ENCODE measurements around the gene PEPD.
A peak's percentile ranks its signal among the peaks of the same experiment; 100 is the strongest.
"Not testable (repeated sequence)": the region's sequence is repeated elsewhere in the genome, so short reads cannot be mapped to it uniquely, and the experiment has no call there.

The PEPD gene

GRCh38 chr19:33521480-33522370 is at the start of gene PEPD:
TSS of gene PEPD (minus strand) at chr19:33521791. CDS start at chr19:33521760, 31 bp downstream.
- Histone ChIP-seq H3K27me3 (ENCODE audit: insufficient read depth, low read length) (peaks cover 4% of the 10 kb centered on the region), H3K36me3 (ENCODE audit: insufficient read depth, low read length) (no peaks in the 10 kb centered on the region), H3K4me3 (ENCODE audit: low read length) (peak within 1 kb of the TSS; percentile 96), H3K4me1 (ENCODE audit: insufficient read depth, low read length) (peaks cover 13% of the 10 kb centered on the region), H3K9me3 (ENCODE audit: low read length) (no peaks in the 10 kb centered on the region), H2AFZ (ENCODE audit: low read depth, low read length) (peak within 1 kb of the TSS; percentile 46)

GRCh38 chr19:33569821-33570220 is 48.2 kb upstream of the PEPD start:
- H3K27me3 ChIP-seq (ENCODE audit: insufficient read depth, low read length), result peaks cover 2% of the 10 kb centered on the region
- no peaks in the 10 kb centered on the region for H3K9me3 ChIP-seq (ENCODE audit: low read length)
- peaks cover 20% of the 10 kb centered on the region for H3K4me1 ChIP-seq (ENCODE audit: insufficient read depth, low read length)
- H3K4me3 ChIP-seq (ENCODE audit: low read length), result peak overlapping the region; percentile 26
- peak overlapping the region; percentile 50 for H2AFZ ChIP-seq (ENCODE audit: low read depth, low read length)
- no peaks in the 10 kb centered on the region for H3K36me3 ChIP-seq (ENCODE audit: insufficient read depth, low read length)

GRCh38 chr19:33568706-33569105 is 47.1 kb upstream of the PEPD start:
- peaks cover 2% of the 10 kb centered on the region for H3K27me3 ChIP-seq (ENCODE audit: insufficient read depth, low read length)
- no peaks in the 10 kb centered on the region for H3K9me3 ChIP-seq (ENCODE audit: low read length)
- H3K4me3 ChIP-seq (ENCODE audit: low read length), result no peak overlapping the region
- H3K36me3 ChIP-seq (ENCODE audit: insufficient read depth, low read length), result no peaks in the 10 kb centered on the region
- no peak overlapping the region for H2AFZ ChIP-seq (ENCODE audit: low read depth, low read length)
- peaks cover 20% of the 10 kb centered on the region for H3K4me1 ChIP-seq (ENCODE audit: insufficient read depth, low read length)

GRCh38 chr19:33564836-33565338 is 43.3 kb upstream of the PEPD start:
- no peaks in the 10 kb centered on the region for H3K9me3 ChIP-seq (ENCODE audit: low read length)
- H3K4me1 ChIP-seq (ENCODE audit: insufficient read depth, low read length), result peaks cover 21% of the 10 kb centered on the region

GRCh38 chr19:33562636-33563035 is 41.0 kb upstream of the PEPD start:
- H3K4me1 ChIP-seq (ENCODE audit: insufficient read depth, low read length), result peaks cover 13% of the 10 kb centered on the region
- no peaks in the 10 kb centered on the region for H3K9me3 ChIP-seq (ENCODE audit: low read length)
- H3K27me3 ChIP-seq (ENCODE audit: insufficient read depth, low read length), result peaks cover 6% of the 10 kb centered on the region
- H3K4me3 ChIP-seq (ENCODE audit: low read length), result no peak overlapping the region
- no peaks in the 10 kb centered on the region for H3K36me3 ChIP-seq (ENCODE audit: insufficient read depth, low read length)
- no peak overlapping the region for H2AFZ ChIP-seq (ENCODE audit: low read depth, low read length)

More at GRCh38 chr19:33564836-33565338, 43.3 kb upstream of the PEPD start:
- no peak overlapping the region for H3K4me3 ChIP-seq (ENCODE audit: low read length)
- no peak overlapping the region for H2AFZ ChIP-seq (ENCODE audit: low read depth, low read length)
- H3K27me3 ChIP-seq (ENCODE audit: insufficient read depth, low read length), result peaks cover 6% of the 10 kb centered on the region
- H3K36me3 ChIP-seq (ENCODE audit: insufficient read depth, low read length), result no peaks in the 10 kb centered on the region

- not testable (repeated sequence) for H3K36me3 ChIP-seq (ENCODE audit: insufficient read depth, low read length); H3K9me3 ChIP-seq (ENCODE audit: low read length); H3K4me1 ChIP-seq (ENCODE audit: insufficient read depth, low read length); H2AFZ ChIP-seq (ENCODE audit: low read depth, low read length); H3K4me3 ChIP-seq (ENCODE audit: low read length); H3K27me3 ChIP-seq (ENCODE audit: insufficient read depth, low read length)
Observed at GRCh38 chr19:33561666-33562065, 40.1 kb upstream of the PEPD start.

- Histone ChIP-seq H3K9me3 (ENCODE audit: low read length) (no peaks in the 10 kb centered on the region), H2AFZ (ENCODE audit: low read depth, low read length) (no peak overlapping the region), H3K4me3 (ENCODE audit: low read length) (no peak overlapping the region), H3K27me3 (ENCODE audit: insufficient read depth, low read length) (peaks cover 6% of the 10 kb centered on the region), H3K36me3 (ENCODE audit: insufficient read depth, low read length) (no peaks in the 10 kb centered on the region), H3K4me1 (ENCODE audit: insufficient read depth, low read length) (peaks cover 7% of the 10 kb centered on the region)
Observed at GRCh38 chr19:33561261-33561660, 39.7 kb upstream of the PEPD start.

GRCh38 chr19:33559996-33560395 is 38.4 kb upstream of the PEPD start:
- Histone ChIP-seq H3K9me3 (ENCODE audit: low read length) (no peaks in the 10 kb centered on the region), H3K27me3 (ENCODE audit: insufficient read depth, low read length) (peaks cover 4% of the 10 kb centered on the region), H3K4me1 (ENCODE audit: insufficient read depth, low read length) (peaks cover 7% of the 10 kb centered on the region), H3K4me3 (ENCODE audit: low read length) (no peak overlapping the region), H3K36me3 (ENCODE audit: insufficient read depth, low read length) (no peaks in the 10 kb centered on the region), H2AFZ (ENCODE audit: low read depth, low read length) (no peak overlapping the region)

- no peak overlapping the region for H3K4me3 ChIP-seq (ENCODE audit: low read length)
- peaks cover 4% of the 10 kb centered on the region for H3K27me3 ChIP-seq (ENCODE audit: insufficient read depth, low read length)
- no peaks in the 10 kb centered on the region for H3K9me3 ChIP-seq (ENCODE audit: low read length)
- H3K36me3 ChIP-seq (ENCODE audit: insufficient read depth, low read length), result no peaks in the 10 kb centered on the region
- H2AFZ ChIP-seq (ENCODE audit: low read depth, low read length), result no peak overlapping the region
- peaks cover 7% of the 10 kb centered on the region for H3K4me1 ChIP-seq (ENCODE audit: insufficient read depth, low read length)
Observed at GRCh38 chr19:33558856-33559255, 37.3 kb upstream of the PEPD start.

- H3K4me1 ChIP-seq (ENCODE audit: insufficient read depth, low read length), result peaks cover 7% of the 10 kb centered on the region
- peaks cover 4% of the 10 kb centered on the region for H3K27me3 ChIP-seq (ENCODE audit: insufficient read depth, low read length)
- no peaks in the 10 kb centered on the region for H3K36me3 ChIP-seq (ENCODE audit: insufficient read depth, low read length)
- no peak overlapping the region for H2AFZ ChIP-seq (ENCODE audit: low read depth, low read length)
- no peak overlapping the region for H3K4me3 ChIP-seq (ENCODE audit: low read length)
- H3K9me3 ChIP-seq (ENCODE audit: low read length), result no peaks in the 10 kb centered on the region
Observed at GRCh38 chr19:33558151-33558550, 36.6 kb upstream of the PEPD start.

GRCh38 chr19:33557720-33558119 is 36.1 kb upstream of the PEPD start:
- H2AFZ ChIP-seq (ENCODE audit: low read depth, low read length), result no peak overlapping the region
- H3K9me3 ChIP-seq (ENCODE audit: low read length), result no peaks in the 10 kb centered on the region
- H3K36me3 ChIP-seq (ENCODE audit: insufficient read depth, low read length), result no peaks in the 10 kb centered on the region
- H3K4me1 ChIP-seq (ENCODE audit: insufficient read depth, low read length), result peaks cover 5% of the 10 kb centered on the region
- H3K4me3 ChIP-seq (ENCODE audit: low read length), result no peak overlapping the region
- H3K27me3 ChIP-seq (ENCODE audit: insufficient read depth, low read length), result peaks cover 4% of the 10 kb centered on the region

GRCh38 chr19:33557196-33557595 is 35.6 kb upstream of the PEPD start:
- H3K27me3 ChIP-seq (ENCODE audit: insufficient read depth, low read length), result peaks cover 4% of the 10 kb centered on the region
- no peaks in the 10 kb centered on the region for H3K36me3 ChIP-seq (ENCODE audit: insufficient read depth, low read length)
- no peak overlapping the region for H3K4me3 ChIP-seq (ENCODE audit: low read length)
- no peaks in the 10 kb centered on the region for H3K9me3 ChIP-seq (ENCODE audit: low read length)
- no peaks in the 10 kb centered on the region for H3K4me1 ChIP-seq (ENCODE audit: insufficient read depth, low read length)
- H2AFZ ChIP-seq (ENCODE audit: low read depth, low read length), result no peak overlapping the region

GRCh38 chr19:33556261-33556660 is 34.7 kb upstream of the PEPD start:
- Histone ChIP-seq H3K4me1 (ENCODE audit: insufficient read depth, low read length) (no peaks in the 10 kb centered on the region), H3K36me3 (ENCODE audit: insufficient read depth, low read length) (no peaks in the 10 kb centered on the region), H3K4me3 (ENCODE audit: low read length) (no peak overlapping the region), H3K9me3 (ENCODE audit: low read length) (no peaks in the 10 kb centered on the region), H2AFZ (ENCODE audit: low read depth, low read length) (no peak overlapping the region), H3K27me3 (ENCODE audit: insufficient read depth, low read length) (peaks cover 4% of the 10 kb centered on the region)

Data from neuron (in vitro differentiated cells).